Activated CD8-positive, alpha-beta memory T cell treated with anti-CD3 and anti-CD28 coated beads for 48 hours (primary cell): ENCODE measurements around the gene PELI2.

Experiments used
- DNase-seq, 3 experiments: peaks; one replicate each; pipeline ENCODE4 v3.0.0-alpha.2; 2020; ENCODE audit warnings: low read depth in 2 of 3, low spot score in 2 of 3

PELI2 gene

GRCh38 chr14:56289155-56289554 is 170.9 kb downstream of the PELI2 start:
- no peak for DNase-seq

- DNase-seq = no peak
These were observed 172.0 kb downstream of the PELI2 start for GRCh38 chr14:56290195-56290594.

GRCh38 chr14:56292970-56293369 is 174.8 kb downstream of the PELI2 start:
- DNase-seq = no peak

GRCh38 chr14:56293506-56293905 is 175.3 kb downstream of the PELI2 start:
- DNase-seq = no peak

GRCh38 chr14:56294128-56294527 is 175.9 kb downstream of the PELI2 start:
- no peak for DNase-seq

GRCh38 chr14:56295743-56296142 is 177.5 kb downstream of the PELI2 start:
- no peak for DNase-seq

- no peak for DNase-seq
These were observed 179.2 kb downstream of the PELI2 start for GRCh38 chr14:56297449-56297848.

GRCh38 chr14:56299306-56299984 is 181.2 kb downstream of the PELI2 start:
- no peak for DNase-seq

- DNase-seq = no peak
These were observed 182.3 kb downstream of the PELI2 start for GRCh38 chr14:56300495-56300894.

- DNase-seq = no peak
These were observed 186.2 kb downstream of the PELI2 start for GRCh38 chr14:56304456-56304855.

GRCh38 chr14:56309198-56309597 is 191.0 kb downstream of the PELI2 start:
- DNase-seq = no peak

- no peak for DNase-seq
These were observed 192.4 kb downstream of the PELI2 start for GRCh38 chr14:56310643-56311042.

GRCh38 chr14:56313789-56314188 is 195.6 kb downstream of the PELI2 start:
- no peak for DNase-seq

- no peak for DNase-seq
These were observed 200.3 kb downstream of the PELI2 start for GRCh38 chr14:56318393-56319115.

- DNase-seq = no peak
These were observed 203.7 kb downstream of the PELI2 start for GRCh38 chr14:56321861-56322260.

- DNase-seq = no peak
These were observed 204.3 kb downstream of the PELI2 start for GRCh38 chr14:56322531-56322930.

GRCh38 chr14:56324454-56324853 is 206.2 kb downstream of the PELI2 start:
- no peak for DNase-seq

GRCh38 chr14:56324856-56325699 is 206.9 kb downstream of the PELI2 start:
- no peak for DNase-seq

GRCh38 chr14:56328021-56328420 is 209.8 kb downstream of the PELI2 start:
- DNase-seq = no peak

GRCh38 chr14:56331592-56332216 is 213.5 kb downstream of the PELI2 start:
- DNase-seq = no peak
